Hepatocyte (in vitro differentiated cells): ENCODE results near the gene SVIL. TPM values are rescaled to one million over a fixed set of nuclear protein-coding genes. Genes with fewer than 3 reads are reported as not detected.

ENCODE experiments used
- DNase-seq: peaks from one replicate; pipeline ENCODE4 v3.0.0-alpha.2; 2016; ENCODE audit warnings: low spot score
- H2AFZ ChIP-seq: fragments of 200-600 bp; sonication (generic); 2 replicates; pipeline ENCODE4 v1.6.0; 2016; ENCODE audit warnings: antibody characterized with exemption, mild to moderate bottlenecking
- H3K27ac ChIP-seq: fragments of 200-600 bp; sonication (generic); 2 replicates; pipeline ENCODE4 v1.5.1; 2016; ENCODE audit warnings: mild to moderate bottlenecking
- H3K27me3 ChIP-seq: fragments of 200-600 bp; sonication (generic); 2 replicates; pipeline ENCODE4 v1.6.1; 2016
- H3K36me3 ChIP-seq: fragments of 200-600 bp; sonication (generic); replicated peaks from 2 replicates; pipeline ENCODE4 v1.5.1; 2016; ENCODE audit warnings: low read depth; ENCODE audit not compliant: insufficient read depth
- H3K4me1 ChIP-seq: fragments of 200-600 bp; sonication (generic); 2 replicates; pipeline ENCODE4 v1.5.1; 2016; ENCODE audit warnings: mild to moderate bottlenecking, moderate library complexity; ENCODE audit not compliant: insufficient read depth
- H3K4me2 ChIP-seq: fragments of 200-600 bp; sonication (generic); 2 replicates; pipeline ENCODE4 v1.6.0; 2016
- H3K4me3 ChIP-seq: fragments of 200-600 bp; sonication (generic); 2 replicates; pipeline ENCODE4 v1.5.1; 2016; ENCODE audit warnings: mild to moderate bottlenecking
- H3K79me2 ChIP-seq: fragments of 200-600 bp; sonication (generic); 2 replicates; pipeline ENCODE4 v1.6.0; 2017; ENCODE audit warnings: mild to moderate bottlenecking
- H3K9me2 ChIP-seq: fragments of 200-600 bp; sonication (generic); replicated peaks from 2 replicates; pipeline ENCODE4 v1.6.0; 2017; ENCODE audit warnings: mild to moderate bottlenecking; ENCODE audit not compliant: insufficient read depth
- H3K9me3 ChIP-seq: fragments of 200-600 bp; sonication (generic); 2 replicates; pipeline ENCODE4 v1.5.1; 2016; ENCODE audit warnings: low read depth, mild to moderate bottlenecking
- H4K20me1 ChIP-seq: fragments of 200-600 bp; sonication (generic); 2 replicates; pipeline ENCODE4 v1.6.0; 2016; ENCODE audit warnings: mild to moderate bottlenecking; ENCODE audit not compliant: insufficient read depth, poor library complexity, severe bottlenecking
- CTCF ChIP-seq: fragments of 200-600 bp; sonication (generic); IDR thresholded peaks from 2 replicates; pipeline ENCODE4 v1.5.1; 2016; ENCODE audit warnings: antibody characterized with exemption, mild to moderate bottlenecking; ENCODE audit not compliant: poor library complexity
- EZH2 ChIP-seq: fragments of 200-600 bp; sonication (generic); IDR thresholded peaks from 2 replicates; pipeline ENCODE4 v1.6.1; 2016; ENCODE audit warnings: antibody characterized with exemption, mild to moderate bottlenecking, borderline replicate concordance
- EZH2phosphoT487 ChIP-seq: fragments of 200-600 bp; sonication (generic); IDR thresholded peaks from one replicate; pipeline ENCODE4 v1.6.1; 2018; ENCODE audit warnings: antibody characterized with exemption, mild to moderate bottlenecking, low read depth, moderate library complexity; ENCODE audit not compliant: unreplicated experiment, severe bottlenecking
- WGBS: methylation state at CpG from one replicate; pipeline ENCODE4 v1.1.6; 2016; ENCODE audit warnings: low lambda C conversion rate; ENCODE audit errors: missing lambda C conversion rate; 5-methylcytosine and 5-hydroxymethylcytosine counted together
- polyA plus RNA-seq: library from polyadenylated mRNA; unstranded; fragments of >200 nt; fragmentation: Nextera tagmentation; extraction: Ambion mirVana; gene quantifications from 2 replicates; pipeline ENCODE4 v1.2.1, GENCODE V29; 2016
- total RNA-seq: library from RNA; depleted of rRNA; stranded (reverse); fragments of >200 nt; gene quantifications from 2 replicates; pipeline ENCODE4 v1.2.3, GENCODE V29; 2014

The SVIL gene
- total and polyA plus RNA-seq, 2 experiments from 2014 or later = 24.3 to 36.5 TPM

- Histone ChIP-seq H3K27me3 (no peaks in the 10 kb centered on the region), H3K79me2 (peaks cover 51% of the 10 kb centered on the region), H3K9me2 (no peaks in the 10 kb centered on the region), H4K20me1 (no peaks in the 10 kb centered on the region), H3K4me1 (peaks cover 46% of the 10 kb centered on the region), H3K4me3 (no peak overlapping the region), H2AFZ (no peak overlapping the region), H3K27ac (peak overlapping the region; percentile 81), H3K9me3 (no peaks in the 10 kb centered on the region), H3K4me2 (peak overlapping the region; percentile 54), H3K36me3 (no peaks in the 10 kb centered on the region)
- TF ChIP-seq EZH2phosphoT487 = no peak
- TF ChIP-seq EZH2 = no peak
- no peak for TF ChIP-seq CTCF
- no peak for DNase-seq
- 40% methylated on average over 5 of the region's 5 CpGs for WGBS
These were observed 12.7 kb upstream of the SVIL start for GRCh38 chr10:29647478-29647877.

- 56% methylated on average over 3 of the region's 3 CpGs for WGBS
- H3K9me3 ChIP-seq = no peaks in the 10 kb centered on the region
- peaks cover 53% of the 10 kb centered on the region for H3K79me2 ChIP-seq
- H3K27me3 ChIP-seq = no peaks in the 10 kb centered on the region
- no peaks in the 10 kb centered on the region for H3K9me2 ChIP-seq
- TF ChIP-seq CTCF = no peak
- TF ChIP-seq EZH2phosphoT487 = no peak
- no peak for TF ChIP-seq EZH2
- H3K4me1 ChIP-seq = peaks cover 46% of the 10 kb centered on the region
- peak overlapping the region; percentile 54 for H3K4me2 ChIP-seq
- DNase-seq = peak; percentile 33
- H4K20me1 ChIP-seq = no peaks in the 10 kb centered on the region
- no peaks in the 10 kb centered on the region for H3K36me3 ChIP-seq
- no peak overlapping the region for H2AFZ ChIP-seq
- no peak overlapping the region for H3K4me3 ChIP-seq
- peak overlapping the region; percentile 81 for H3K27ac ChIP-seq
These were observed 12.2 kb upstream of the SVIL start for GRCh38 chr10:29646960-29647461.

- Histone ChIP-seq H3K4me2 (peak overlapping the region; percentile 54), H3K9me3 (no peaks in the 10 kb centered on the region), H3K27me3 (no peaks in the 10 kb centered on the region), H3K27ac (peak overlapping the region; percentile 81), H3K36me3 (no peaks in the 10 kb centered on the region), H3K4me1 (peaks cover 46% of the 10 kb centered on the region), H2AFZ (no peak overlapping the region), H3K79me2 (peaks cover 55% of the 10 kb centered on the region), H4K20me1 (no peaks in the 10 kb centered on the region), H3K9me2 (no peaks in the 10 kb centered on the region), H3K4me3 (no peak overlapping the region)
- TF ChIP-seq CTCF (no peak), EZH2phosphoT487 (no peak), EZH2 (no peak)
- peak; percentile 29 for DNase-seq
- whole genome bisulfite sequencing = 42% methylated on average over 8 of the region's 8 CpGs
These were observed 11.6 kb upstream of the SVIL start for GRCh38 chr10:29646238-29646902.
